ENCODE measurements around the gene NKPD1.
A peak's percentile ranks its signal among the peaks of the same experiment; 100 is the strongest.

NKPD1 gene

GRCh38 chr19:45180936-45181335 is 20.2 kb upstream of the NKPD1 start:
- H3K4me3 Mint-ChIP-seq, result peak overlapping the region; percentile 79
- H3K9me3 Mint-ChIP-seq, result no peaks in the 10 kb centered on the region
- DNase-seq (ENCODE audit: low spot score), result no peak
- no peaks in the 10 kb centered on the region for H3K27me3 Mint-ChIP-seq (ENCODE audit: low read depth)
- peaks cover 16% of the 10 kb centered on the region for H3K4me1 Mint-ChIP-seq (ENCODE audit: low read depth)
- peak overlapping the region; percentile 41 for H3K27ac Mint-ChIP-seq
- peaks cover 12% of the 10 kb centered on the region for H3K36me3 Mint-ChIP-seq (ENCODE audit: low read depth)

GRCh38 chr19:45179892-45180370 is 19.1 kb upstream of the NKPD1 start:
- Mint-ChIP-seq H3K27me3 (ENCODE audit: low read depth) (no peaks in the 10 kb centered on the region), H3K4me1 (ENCODE audit: low read depth) (peaks cover 19% of the 10 kb centered on the region), H3K9me3 (no peaks in the 10 kb centered on the region), H3K4me3 (peak overlapping the region; percentile 79), H3K36me3 (ENCODE audit: low read depth) (peaks cover 15% of the 10 kb centered on the region), H3K27ac (peak overlapping the region; percentile 65)
- no peak for DNase-seq (ENCODE audit: low spot score)

- Mint-ChIP-seq H3K9me3 (no peaks in the 10 kb centered on the region), H3K27ac (peak overlapping the region; percentile 98), H3K4me1 (ENCODE audit: low read depth) (peaks cover 17% of the 10 kb centered on the region), H3K36me3 (ENCODE audit: low read depth) (peaks cover 15% of the 10 kb centered on the region), H3K4me3 (peak overlapping the region; percentile 95), H3K27me3 (ENCODE audit: low read depth) (no peaks in the 10 kb centered on the region)
- peak; percentile 45 for DNase-seq (ENCODE audit: low spot score)
Observed at GRCh38 chr19:45179072-45179891, 18.5 kb upstream of the NKPD1 start.

- peak within 1 kb of the TSS; percentile 98 for H3K27ac Mint-ChIP-seq
- peaks cover 20% of the 10 kb centered on the region for H3K4me1 Mint-ChIP-seq (ENCODE audit: low read depth)
- peaks cover 15% of the 10 kb centered on the region for H3K36me3 Mint-ChIP-seq (ENCODE audit: low read depth)
- peak within 1 kb of the TSS; percentile 95 for H3K4me3 Mint-ChIP-seq
- peak; percentile 100 for DNase-seq (ENCODE audit: low spot score)
- H3K9me3 Mint-ChIP-seq, result no peaks in the 10 kb centered on the region
- no peaks in the 10 kb centered on the region for H3K27me3 Mint-ChIP-seq (ENCODE audit: low read depth)
Observed at GRCh38 chr19:45178262-45179071, 17.7 kb upstream of the NKPD1 start, which contains the start of gene BLOC1S3. TSS of gene BLOC1S3 (plus strand) at chr19:45178784. CDS start at chr19:45179297, 513 bp downstream.

- no peak for DNase-seq (ENCODE audit: low spot score)
- Mint-ChIP-seq H3K9me3 (no peaks in the 10 kb centered on the region), H3K36me3 (ENCODE audit: low read depth) (peaks cover 13% of the 10 kb centered on the region), H3K27me3 (ENCODE audit: low read depth) (no peaks in the 10 kb centered on the region), H3K27ac (peak within 1 kb of the TSS; percentile 98), H3K4me1 (ENCODE audit: low read depth) (peaks cover 21% of the 10 kb centered on the region), H3K4me3 (peak within 1 kb of the TSS; percentile 95)
Observed at GRCh38 chr19:45177817-45178261, 17.1 kb upstream of the NKPD1 start, which contains the start of gene TRAPPC6A. TSS of gene TRAPPC6A (minus strand) at chr19:45178237. CDS start at chr19:45178218, 19 bp downstream.

GRCh38 chr19:45175515-45176345 is 14.9 kb upstream of the NKPD1 start:
- peak overlapping the region; percentile 69 for H3K27ac Mint-ChIP-seq
- no peaks in the 10 kb centered on the region for H3K27me3 Mint-ChIP-seq (ENCODE audit: low read depth)
- no peak for DNase-seq (ENCODE audit: low spot score)
- peaks cover 10% of the 10 kb centered on the region for H3K36me3 Mint-ChIP-seq (ENCODE audit: low read depth)
- H3K4me3 Mint-ChIP-seq, result peak overlapping the region; percentile 65
- H3K9me3 Mint-ChIP-seq, result no peaks in the 10 kb centered on the region
- peaks cover 28% of the 10 kb centered on the region for H3K4me1 Mint-ChIP-seq (ENCODE audit: low read depth)

GRCh38 chr19:45173816-45174215 is 13.0 kb upstream of the NKPD1 start:
- Mint-ChIP-seq H3K4me3 (no peak overlapping the region), H3K27me3 (ENCODE audit: low read depth) (no peaks in the 10 kb centered on the region), H3K9me3 (no peaks in the 10 kb centered on the region), H3K27ac (no peak overlapping the region), H3K36me3 (ENCODE audit: low read depth) (peaks cover 11% of the 10 kb centered on the region), H3K4me1 (ENCODE audit: low read depth) (peaks cover 31% of the 10 kb centered on the region)
- no peak for DNase-seq (ENCODE audit: low spot score)

- Mint-ChIP-seq H3K36me3 (ENCODE audit: low read depth) (peaks cover 11% of the 10 kb centered on the region), H3K4me1 (ENCODE audit: low read depth) (peaks cover 31% of the 10 kb centered on the region), H3K9me3 (no peaks in the 10 kb centered on the region), H3K27me3 (ENCODE audit: low read depth) (no peaks in the 10 kb centered on the region), H3K4me3 (peak overlapping the region; percentile 71), H3K27ac (peak overlapping the region; percentile 74)
- DNase-seq (ENCODE audit: low spot score), result no peak
Observed at GRCh38 chr19:45172611-45173208, 11.9 kb upstream of the NKPD1 start.

- no peaks in the 10 kb centered on the region for H3K9me3 Mint-ChIP-seq
- peak overlapping the region; percentile 71 for H3K4me3 Mint-ChIP-seq
- peak overlapping the region; percentile 74 for H3K27ac Mint-ChIP-seq
- no peak for DNase-seq (ENCODE audit: low spot score)
- H3K4me1 Mint-ChIP-seq (ENCODE audit: low read depth), result peaks cover 32% of the 10 kb centered on the region
- peaks cover 11% of the 10 kb centered on the region for H3K36me3 Mint-ChIP-seq (ENCODE audit: low read depth)
- no peaks in the 10 kb centered on the region for H3K27me3 Mint-ChIP-seq (ENCODE audit: low read depth)
Observed at GRCh38 chr19:45172173-45172572, 11.4 kb upstream of the NKPD1 start.

GRCh38 chr19:45171211-45171623 is 10.4 kb upstream of the NKPD1 start:
- Mint-ChIP-seq H3K36me3 (ENCODE audit: low read depth) (peaks cover 11% of the 10 kb centered on the region), H3K27ac (peak overlapping the region; percentile 97), H3K4me1 (ENCODE audit: low read depth) (peaks cover 35% of the 10 kb centered on the region), H3K4me3 (peak overlapping the region; percentile 87), H3K9me3 (no peaks in the 10 kb centered on the region), H3K27me3 (ENCODE audit: low read depth) (no peaks in the 10 kb centered on the region)
- peak; percentile 59 for DNase-seq (ENCODE audit: low spot score)

- Mint-ChIP-seq H3K27ac (peak overlapping the region; percentile 97), H3K36me3 (ENCODE audit: low read depth) (peaks cover 10% of the 10 kb centered on the region), H3K27me3 (ENCODE audit: low read depth) (no peaks in the 10 kb centered on the region), H3K4me3 (peak overlapping the region; percentile 87), H3K4me1 (ENCODE audit: low read depth) (peaks cover 35% of the 10 kb centered on the region), H3K9me3 (no peaks in the 10 kb centered on the region)
- no peak for DNase-seq (ENCODE audit: low spot score)
Observed at GRCh38 chr19:45170146-45171106, 9.6 kb upstream of the NKPD1 start.

GRCh38 chr19:45169602-45170001 is 8.8 kb upstream of the NKPD1 start:
- no peaks in the 10 kb centered on the region for H3K9me3 Mint-ChIP-seq
- H3K36me3 Mint-ChIP-seq (ENCODE audit: low read depth), result peaks cover 8% of the 10 kb centered on the region
- no peak for DNase-seq (ENCODE audit: low spot score)
- peaks cover 35% of the 10 kb centered on the region for H3K4me1 Mint-ChIP-seq (ENCODE audit: low read depth)
- peak overlapping the region; percentile 65 for H3K27ac Mint-ChIP-seq
- H3K4me3 Mint-ChIP-seq, result no peak overlapping the region
- H3K27me3 Mint-ChIP-seq (ENCODE audit: low read depth), result no peaks in the 10 kb centered on the region
